Raji (cell line): Measurements from ENCODE around the gene VAV1.

Experiments
- POLR2A ChIP-seq: IDR thresholded peaks from 2 replicates; pipeline ENCODE4 v1.6.1; 2011; ENCODE audit warnings: low read depth, low read length, control low read depth; ENCODE audit not compliant: insufficient read depth

VAV1 gene

GRCh38 chr19:6744381-6745301, 27.9 kb upstream of the VAV1 start:
- TF ChIP-seq POLR2A = no peak

- TF ChIP-seq POLR2A = no peak
Observed at GRCh38 chr19:6745965-6746364, 26.5 kb upstream of the VAV1 start.

- TF ChIP-seq POLR2A = no peak
Observed at GRCh38 chr19:6750062-6750461, 22.4 kb upstream of the VAV1 start.

- no peak for TF ChIP-seq POLR2A
Observed at GRCh38 chr19:6751189-6751588, 21.3 kb upstream of the VAV1 start.

GRCh38 chr19:6752256-6753177, 20.0 kb upstream of the VAV1 start:
- TF ChIP-seq POLR2A = no peak

GRCh38 chr19:6753178-6754031, 19.1 kb upstream of the VAV1 start:
- TF ChIP-seq POLR2A = no peak

GRCh38 chr19:6754136-6754535, 18.4 kb upstream of the VAV1 start:
- no peak for TF ChIP-seq POLR2A

- no peak for TF ChIP-seq POLR2A
Observed at GRCh38 chr19:6754653-6755463, 17.6 kb upstream of the VAV1 start.

- no peak for TF ChIP-seq POLR2A
Observed at GRCh38 chr19:6760606-6761005, 11.9 kb upstream of the VAV1 start.

- no peak for TF ChIP-seq POLR2A
Observed at GRCh38 chr19:6761053-6761676, 11.3 kb upstream of the VAV1 start.

- TF ChIP-seq POLR2A = no peak
Observed at GRCh38 chr19:6765738-6766356, 6.7 kb upstream of the VAV1 start.

GRCh38 chr19:6766357-6767080, 6.0 kb upstream of the VAV1 start:
- TF ChIP-seq POLR2A = no peak

GRCh38 chr19:6767081-6767356, 5.5 kb upstream of the VAV1 start:
- no peak for TF ChIP-seq POLR2A
